ENCODE results near the gene CNTN4.
"Not testable (repeated sequence)": the region's sequence is repeated elsewhere in the genome, so short reads cannot be mapped to it uniquely, and the experiment has no call there.

CNTN4 gene

GRCh38 chr3:2873986-2874385 is 775.3 kb downstream of the CNTN4 start:
- no peak for DNase-seq

- no peak for DNase-seq
Observed at GRCh38 chr3:2875699-2876098, 777.0 kb downstream of the CNTN4 start.

GRCh38 chr3:2876362-2876761 is 777.7 kb downstream of the CNTN4 start:
- DNase-seq: no peak

GRCh38 chr3:2879023-2879422 is 780.4 kb downstream of the CNTN4 start:
- no peak for DNase-seq

GRCh38 chr3:2879587-2879986 is 780.9 kb downstream of the CNTN4 start:
- no peak for DNase-seq

GRCh38 chr3:2880218-2880756 is 781.6 kb downstream of the CNTN4 start:
- no peak for DNase-seq

GRCh38 chr3:2883283-2883682 is 784.6 kb downstream of the CNTN4 start:
- no peak for DNase-seq

GRCh38 chr3:2888592-2888991 is 789.9 kb downstream of the CNTN4 start:
- DNase-seq: no peak

GRCh38 chr3:2889736-2890135 is 791.1 kb downstream of the CNTN4 start:
- DNase-seq: no peak

GRCh38 chr3:2896308-2896939 is 797.8 kb downstream of the CNTN4 start:
- no peak for DNase-seq

GRCh38 chr3:2897821-2898220 is 799.2 kb downstream of the CNTN4 start:
- no peak for DNase-seq

GRCh38 chr3:2898591-2899353 is 800.1 kb downstream of the CNTN4 start:
- DNase-seq: no peak

GRCh38 chr3:2904054-2904453 is 805.4 kb downstream of the CNTN4 start:
- DNase-seq: no peak

GRCh38 chr3:2908693-2909351 is 810.2 kb downstream of the CNTN4 start:
- DNase-seq: no peak

- DNase-seq: no peak
Observed at GRCh38 chr3:2910997-2911396, 812.3 kb downstream of the CNTN4 start.

- no peak for DNase-seq
Observed at GRCh38 chr3:2915826-2916225, 817.2 kb downstream of the CNTN4 start.

GRCh38 chr3:2916640-2917039 is 818.0 kb downstream of the CNTN4 start:
- DNase-seq: not testable (repeated sequence)

- no peak for DNase-seq
Observed at GRCh38 chr3:2920103-2920502, 821.4 kb downstream of the CNTN4 start.

GRCh38 chr3:2921452-2921851 is 822.8 kb downstream of the CNTN4 start:
- DNase-seq: no peak

GRCh38 chr3:2921903-2922302 is 823.2 kb downstream of the CNTN4 start:
- DNase-seq: peak; percentile 51 to 70

- peak in 1 of 2 experiments; percentile 1 for DNase-seq
Observed at GRCh38 chr3:2923390-2923789, 824.7 kb downstream of the CNTN4 start.

- DNase-seq: no peak
Observed at GRCh38 chr3:2927259-2927658, 828.6 kb downstream of the CNTN4 start.

- no peak for DNase-seq
Observed at GRCh38 chr3:2929574-2929973, 830.9 kb downstream of the CNTN4 start.

- no peak for DNase-seq
Observed at GRCh38 chr3:2931265-2931664, 832.6 kb downstream of the CNTN4 start.

All from Kasumi-1 (cell line).